ENCODE data around the gene GLRA3.

The GLRA3 gene

GRCh38 chr4:174764105-174764729 is 64.8 kb downstream of the GLRA3 start:
- TF ChIP-seq CTCF (IDR thresholded peaks at IDR 0.05; ENCODE audit: low read depth, low read length), result peak; percentile 64
- Histone ChIP-seq H3K27me3 (peaks cover 3% of the 10 kb centered on the region; the same call in 1 of the 2 replicates), H3K9me3 (no peaks in the 10 kb centered on the region), H3K36me3 (no peaks in the 10 kb centered on the region), H3K4me3 (ENCODE audit: low read depth, low read length) (no peak overlapping the region), H3K4me1 (no peaks in the 10 kb centered on the region)
- DNase-seq, result no peak

GRCh38 chr4:174763454-174764104 is 65.5 kb downstream of the GLRA3 start:
- H3K9me3 ChIP-seq, result no peaks in the 10 kb centered on the region
- H3K4me1 ChIP-seq, result no peaks in the 10 kb centered on the region
- H3K36me3 ChIP-seq, result no peaks in the 10 kb centered on the region
- no peak overlapping the region for H3K4me3 ChIP-seq (ENCODE audit: low read depth, low read length)
- H3K27me3 ChIP-seq, result no peaks in the 10 kb centered on the region; the same call in 1 of the 2 replicates
- no peak for DNase-seq
- TF ChIP-seq CTCF (IDR thresholded peaks at IDR 0.05; ENCODE audit: low read depth, low read length), result no peak

- Histone ChIP-seq H3K36me3 (no peaks in the 10 kb centered on the region), H3K27me3 (no peaks in the 10 kb centered on the region), H3K4me3 (ENCODE audit: low read depth, low read length) (no peak overlapping the region), H3K9me3 (no peaks in the 10 kb centered on the region), H3K4me1 (no peaks in the 10 kb centered on the region)
- DNase-seq, result no peak
- no peak for TF ChIP-seq CTCF (IDR thresholded peaks at IDR 0.05; ENCODE audit: low read depth, low read length)
These were observed 67.6 kb downstream of the GLRA3 start for GRCh38 chr4:174761451-174761850.

GRCh38 chr4:174757736-174758135 is 71.3 kb downstream of the GLRA3 start:
- DNase-seq, result no peak
- no peak for TF ChIP-seq CTCF (IDR thresholded peaks at IDR 0.05; ENCODE audit: low read depth, low read length)
- Histone ChIP-seq H3K36me3 (no peaks in the 10 kb centered on the region), H3K4me3 (ENCODE audit: low read depth, low read length) (no peak overlapping the region), H3K9me3 (no peaks in the 10 kb centered on the region), H3K4me1 (no peaks in the 10 kb centered on the region), H3K27me3 (no peaks in the 10 kb centered on the region)

- TF ChIP-seq CTCF (IDR thresholded peaks at IDR 0.05; ENCODE audit: low read depth, low read length), result no peak
- H3K27me3 ChIP-seq, result 0 out of 2 replicates have a peak, but pooled peaks cover 3% of the 10 kb centered on the region
These were observed 76.0 kb downstream of the GLRA3 start for GRCh38 chr4:174753021-174753420.

GRCh38 chr4:174752026-174752425 is 77.0 kb downstream of the GLRA3 start:
- 0 out of 2 replicates have a peak, but pooled peaks cover 3% of the 10 kb centered on the region for H3K27me3 ChIP-seq
- no peak for DNase-seq
- no peaks in the 10 kb centered on the region for H3K9me3 ChIP-seq
- no peak overlapping the region for H3K4me3 ChIP-seq (ENCODE audit: low read depth, low read length)
- no peak for TF ChIP-seq CTCF (IDR thresholded peaks at IDR 0.05; ENCODE audit: low read depth, low read length)
- no peaks in the 10 kb centered on the region for H3K4me1 ChIP-seq
- H3K36me3 ChIP-seq, result no peaks in the 10 kb centered on the region

More at GRCh38 chr4:174753021-174753420, 76.0 kb downstream of the GLRA3 start:
- no peaks in the 10 kb centered on the region for H3K36me3 ChIP-seq
- no peaks in the 10 kb centered on the region for H3K9me3 ChIP-seq
- H3K4me1 ChIP-seq, result no peaks in the 10 kb centered on the region
- H3K4me3 ChIP-seq (ENCODE audit: low read depth, low read length), result no peak overlapping the region
- DNase-seq, result no peak
